Thoracic aorta (tissue), 2 donors: ENCODE results near the gene OR1J4. TPM values are rescaled to one million over a fixed set of nuclear protein-coding genes. Genes with fewer than 3 reads are reported as not detected.

Source experiments
- ATAC-seq: fragments of 150-250 bp; one replicate; pipeline ENCODE4 v1.8.0; 2017; ENCODE audit warnings: low read depth; ENCODE audit not compliant: insufficient number of reproducible peaks, low FRiP score
- DNase-seq: peaks from one replicate; pipeline ENCODE4 v3.0.0-alpha.2; 2020; ENCODE audit warnings: low spot score
- H3K27ac ChIP-seq, 2 donors: fragments of 200-600 bp; sonication (generic); 1 replicate in 1 of 2; 2 replicates in 1 of 2; pipeline ENCODE4 v1.5.1; 2016; ENCODE audit warnings: mild to moderate bottlenecking in 2 of 2, moderate library complexity in 2 of 2
- H3K27me3 ChIP-seq: fragments of 200-600 bp; sonication (generic); replicated peaks from 2 replicates; pipeline ENCODE4 v1.6.0; 2016; ENCODE audit warnings: mild to moderate bottlenecking; ENCODE audit not compliant: insufficient read depth
- H3K36me3 ChIP-seq: fragments of 200-600 bp; sonication (generic); one replicate; pipeline ENCODE4 v1.5.1; 2016
- H3K4me1 ChIP-seq, 2 donors: fragments of 200-600 bp; sonication (generic); 1 replicate in 1 of 2; 2 replicates in 1 of 2; pipeline versions ENCODE4 v1.5.1 to v1.6.0; 2016; ENCODE audit warnings: low read depth in 2 of 2, mild to moderate bottlenecking in 1 of 2; ENCODE audit not compliant: control insufficient read depth in 1 of 2
- H3K4me3 ChIP-seq: fragments of 200-600 bp; sonication (generic); 2 replicates; pipeline ENCODE4 v1.5.1; 2016; ENCODE audit warnings: mild to moderate bottlenecking
- H3K9me3 ChIP-seq: fragments of 200-600 bp; sonication (generic); 2 replicates; pipeline ENCODE4 v1.5.1; 2016
- CTCF ChIP-seq: fragments of 200-600 bp; sonication (generic); IDR thresholded peaks from one replicate; pipeline ENCODE4 v1.5.1; 2019; ENCODE audit warnings: antibody characterized with exemption
- total RNA-seq, 2 donors: library from RNA; depleted of rRNA; stranded (reverse); fragments of >200 nt; gene quantifications; one replicate each; pipeline versions ENCODE4 v1.1.0 to v1.2.3, GENCODE V29; 2016

OR1J4 gene
- total RNA-seq, 2 donors from 2014 or later: not detected

- ATAC-seq: no peak
- no peaks in the 10 kb centered on the region for H3K4me1 ChIP-seq
- H3K4me3 ChIP-seq: no peak overlapping the region
- H3K9me3 ChIP-seq: no peaks in the 10 kb centered on the region
- no peaks in the 10 kb centered on the region for H3K27me3 ChIP-seq
- no peaks in the 10 kb centered on the region for H3K36me3 ChIP-seq
- no peak overlapping the region for H3K27ac ChIP-seq
- no peak for TF ChIP-seq CTCF
- no peak for DNase-seq
These were observed 43.3 kb downstream of the OR1J4 start for GRCh38 chr9:122562134-122562760.

- Histone ChIP-seq H3K4me1 (no peaks in the 10 kb centered on the region), H3K27ac (no peak overlapping the region), H3K27me3 (no peaks in the 10 kb centered on the region), H3K9me3 (no peaks in the 10 kb centered on the region), H3K36me3 (no peaks in the 10 kb centered on the region), H3K4me3 (no peak overlapping the region)
- ATAC-seq (no peak), DNase-seq (no peak)
- TF ChIP-seq CTCF: no peak
These were observed 49.0 kb downstream of the OR1J4 start for GRCh38 chr9:122567901-122568300.

Other genes with a start within 250 kb of the OR1J4 start
- 10 to 100 TPM; 10.8 to 13.8 TPM for gene PTGS1, start 148.1 kb upstream of the OR1J4 start, total RNA-seq
- gene OR1J1, start 41.2 kb upstream of the OR1J4 start, total RNA-seq: not detected
- 1 to 10 TPM in 1 of 2 donors, not detected in 1; 3.2 TPM for gene OR1J2, start 8.3 kb upstream of the OR1J4 start, total RNA-seq
- gene OR1N1, start 8.2 kb downstream of the OR1J4 start, total RNA-seq: not detected
- gene OR1N2, start 34.0 kb downstream of the OR1J4 start, total RNA-seq: 1 to 10 TPM in 1 of 2 donors, not detected in 1; 1.1 TPM
- not detected for gene OR1L8, start 64.2 kb downstream of the OR1J4 start, total RNA-seq
- gene OR1Q1, start 95.6 kb downstream of the OR1J4 start, total RNA-seq: not detected
- gene OR1B1, start 138.5 kb downstream of the OR1J4 start, total RNA-seq: not detected
- not detected for gene OR1L1, start 142.6 kb downstream of the OR1J4 start, total RNA-seq
- gene OR1L3, start 156.0 kb downstream of the OR1J4 start, total RNA-seq: not detected
- not detected for gene OR1L4, start 204.8 kb downstream of the OR1J4 start, total RNA-seq
- gene OR1L6, start 223.2 kb downstream of the OR1J4 start, total RNA-seq: not detected